Endodermal cell (in vitro differentiated cells): ENCODE data around the gene CMSS1. TPM values are rescaled to one million over a fixed set of nuclear protein-coding genes. Genes with fewer than 3 reads are reported as not detected.

ENCODE experiments used
- DNase-seq: peaks from one replicate; pipeline ENCODE4 v3.0.0-alpha.2; 2017
- H3K27ac ChIP-seq: 2 replicates; pipeline ENCODE4 v1.5.1; 2013; ENCODE audit warnings: mild to moderate bottlenecking, low read depth, low read length, moderate library complexity
- H3K27me3 ChIP-seq: 2 replicates; pipeline ENCODE4 v1.6.1; 2013; ENCODE audit warnings: mild to moderate bottlenecking, low read length, moderate library complexity; ENCODE audit not compliant: insufficient read depth, control insufficient read depth, poor library complexity, severe bottlenecking
- H3K36me3 ChIP-seq: 2 replicates; pipeline ENCODE4 v1.7.0; 2013; ENCODE audit warnings: mild to moderate bottlenecking, low read length, moderate library complexity; ENCODE audit not compliant: control insufficient read depth, insufficient read depth
- H3K4me1 ChIP-seq: one replicate; pipeline ENCODE4 v1.7.0; 2013; ENCODE audit warnings: low read length; ENCODE audit not compliant: control insufficient read depth, insufficient read depth
- H3K4me3 ChIP-seq: 2 replicates; pipeline ENCODE4 v1.5.1; 2013; ENCODE audit warnings: mild to moderate bottlenecking, low read length, moderate library complexity
- H3K9ac ChIP-seq: 2 replicates; pipeline ENCODE4 v1.6.1; 2013; ENCODE audit warnings: mild to moderate bottlenecking, low read length, moderate library complexity; ENCODE audit not compliant: poor library complexity, severe bottlenecking; ENCODE audit errors: extremely low read depth
- H3K9me3 ChIP-seq: 2 replicates; pipeline ENCODE4 v1.6.1; 2013; ENCODE audit warnings: mild to moderate bottlenecking, low read length, moderate library complexity; ENCODE audit not compliant: control insufficient read depth
- H3K27ac Mint-ChIP-seq: 2 replicates; pipeline ENCODE4 v1.8.0; 2020; ENCODE audit warnings: mixed read lengths
- H3K27me3 Mint-ChIP-seq: 2 replicates; pipeline ENCODE4 v1.8.0; 2021; ENCODE audit warnings: mild to moderate bottlenecking, mixed read lengths; ENCODE audit not compliant: insufficient read depth
- H3K36me3 Mint-ChIP-seq: 2 replicates; pipeline ENCODE4 v1.8.0; 2020; ENCODE audit warnings: low read depth, mixed read lengths
- H3K4me1 Mint-ChIP-seq: 2 replicates; pipeline ENCODE4 v1.8.0; 2020; ENCODE audit warnings: mixed read lengths
- H3K4me3 Mint-ChIP-seq: 2 replicates; pipeline ENCODE4 v1.8.0; 2020; ENCODE audit warnings: mild to moderate bottlenecking, moderate library complexity, mixed read lengths
- H3K9me3 Mint-ChIP-seq: 2 replicates; pipeline ENCODE4 v1.8.0; 2020; ENCODE audit warnings: mild to moderate bottlenecking, mixed read lengths
- WGBS, 2 experiments: methylation state at CpG; one replicate each; pipeline versions ENCODE4 v1.1.5 to v1.1.7; 2013; ENCODE audit warnings: missing lambda C conversion rate in 2 of 2, mixed read lengths in 1 of 2; ENCODE audit not compliant: insufficient coverage in 1 of 2, insufficient read length in 1 of 2; 5-methylcytosine and 5-hydroxymethylcytosine counted together
- total RNA-seq, 2 donors: library from RNA; stranded (reverse); fragmentation: NEBNext Ultra II Directional in 1 of 2; extraction: Animal tissue kit (Norgen Biotek cat#: 25700) in 1 of 2; gene quantifications; 2 replicates in 1 of 2; 3 replicates in 1 of 2; pipeline ENCODE4 v1.2.1, GENCODE V29; 2021
- TF ChIP-seq, protein P1 (sequence below): fragments of 200-600 bp; sonication (generic); conservative IDR thresholded peaks from 2 replicates; pipeline ENCODE4 v1.5.0; 2021; ENCODE audit warnings: antibody characterized with exemption, mild to moderate bottlenecking

CMSS1 gene
- total RNA-seq, 2 donors from 2014 or later, result 48.5 to 50.8 TPM

DNA sequence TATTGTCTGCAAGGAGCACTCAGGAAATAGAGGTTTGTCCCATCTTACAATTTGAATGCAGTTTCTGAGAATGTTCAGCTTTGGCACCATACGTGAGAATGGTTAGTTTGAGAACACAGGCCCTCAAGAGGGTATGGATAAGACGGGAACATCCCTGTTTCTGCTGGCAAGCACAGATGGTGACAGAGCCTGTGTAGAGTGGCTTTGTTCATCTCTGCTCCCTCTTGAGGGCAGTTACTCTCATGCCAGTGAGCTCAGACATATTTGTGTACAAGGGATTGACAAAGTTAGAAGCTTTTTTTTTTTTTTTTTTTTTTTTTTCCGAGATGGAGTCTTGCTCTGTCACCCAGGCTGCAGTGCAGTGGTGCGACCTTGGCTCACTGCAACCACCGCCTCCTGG lies 368.2 kb downstream of the CMSS1 start:
- 70 to 78% methylated on average over 2 to 5 of the region's 5 CpGs for WGBS, 2 experiments
- Mint-ChIP-seq H3K4me3 (no peak overlapping the region), H3K36me3 (peaks cover 4% of the 10 kb centered on the region), H3K27me3 (no peaks in the 10 kb centered on the region), H3K4me1 (no peaks in the 10 kb centered on the region), H3K27ac (no peak overlapping the region), H3K9me3 (peaks cover 6% of the 10 kb centered on the region)
- no peaks in the 10 kb centered on the region for H3K36me3 ChIP-seq
- peaks cover 13% of the 10 kb centered on the region for H3K9me3 ChIP-seq
- no peaks in the 10 kb centered on the region for H3K4me1 ChIP-seq
- TF ChIP-seq, protein P1, sequence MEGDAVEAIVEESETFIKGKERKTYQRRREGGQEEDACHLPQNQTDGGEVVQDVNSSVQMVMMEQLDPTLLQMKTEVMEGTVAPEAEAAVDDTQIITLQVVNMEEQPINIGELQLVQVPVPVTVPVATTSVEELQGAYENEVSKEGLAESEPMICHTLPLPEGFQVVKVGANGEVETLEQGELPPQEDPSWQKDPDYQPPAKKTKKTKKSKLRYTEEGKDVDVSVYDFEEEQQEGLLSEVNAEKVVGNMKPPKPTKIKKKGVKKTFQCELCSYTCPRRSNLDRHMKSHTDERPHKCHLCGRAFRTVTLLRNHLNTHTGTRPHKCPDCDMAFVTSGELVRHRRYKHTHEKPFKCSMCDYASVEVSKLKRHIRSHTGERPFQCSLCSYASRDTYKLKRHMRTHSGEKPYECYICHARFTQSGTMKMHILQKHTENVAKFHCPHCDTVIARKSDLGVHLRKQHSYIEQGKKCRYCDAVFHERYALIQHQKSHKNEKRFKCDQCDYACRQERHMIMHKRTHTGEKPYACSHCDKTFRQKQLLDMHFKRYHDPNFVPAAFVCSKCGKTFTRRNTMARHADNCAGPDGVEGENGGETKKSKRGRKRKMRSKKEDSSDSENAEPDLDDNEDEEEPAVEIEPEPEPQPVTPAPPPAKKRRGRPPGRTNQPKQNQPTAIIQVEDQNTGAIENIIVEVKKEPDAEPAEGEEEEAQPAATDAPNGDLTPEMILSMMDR, result no peak
- no peaks in the 10 kb centered on the region for H3K27me3 ChIP-seq
- H3K4me3 ChIP-seq, result no peak overlapping the region
- H3K27ac ChIP-seq, result no peak overlapping the region
- DNase-seq, result no peak
- no peak overlapping the region for H3K9ac ChIP-seq

DNA sequence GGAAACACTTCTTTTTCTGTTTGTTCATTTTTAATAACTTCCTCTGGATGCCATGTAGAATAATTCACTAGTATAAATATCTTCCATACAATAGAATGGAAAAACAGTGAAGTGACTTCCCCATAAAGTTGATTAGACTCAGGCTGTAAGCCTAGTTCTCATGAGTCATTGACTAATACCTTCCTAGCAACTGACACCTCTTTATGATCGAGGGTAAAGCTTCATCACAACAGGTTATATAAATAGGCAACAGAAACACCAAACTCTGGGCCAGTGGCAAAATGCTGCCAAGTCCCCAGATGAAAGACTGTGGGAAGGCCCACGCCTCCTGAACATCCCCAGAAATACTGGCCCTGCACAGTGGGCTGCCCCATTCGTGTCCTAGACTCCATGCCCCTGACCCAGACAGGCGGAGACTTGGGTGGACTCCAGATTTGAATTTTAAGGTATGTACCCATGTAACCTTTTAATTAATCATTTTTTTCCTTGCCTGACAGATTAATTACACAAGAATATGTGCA lies 371.8 kb downstream of the CMSS1 start:
- no peaks in the 10 kb centered on the region for H3K36me3 ChIP-seq
- WGBS, 2 experiments, result 95 to 100% methylated on average over 2 to 4 of the region's 4 CpGs
- no peaks in the 10 kb centered on the region for H3K4me1 ChIP-seq
- no peaks in the 10 kb centered on the region for H3K9me3 ChIP-seq
- H3K9ac ChIP-seq, result no peak overlapping the region
- no peak overlapping the region for H3K4me3 ChIP-seq
- Mint-ChIP-seq H3K4me3 (no peak overlapping the region), H3K36me3 (no peaks in the 10 kb centered on the region), H3K9me3 (no peaks in the 10 kb centered on the region), H3K27me3 (no peaks in the 10 kb centered on the region), H3K27ac (no peak overlapping the region), H3K4me1 (no peaks in the 10 kb centered on the region)
- TF ChIP-seq, protein P1, result no peak
- H3K27ac ChIP-seq, result no peak overlapping the region
- DNase-seq, result no peak
- H3K27me3 ChIP-seq, result no peaks in the 10 kb centered on the region

DNA sequence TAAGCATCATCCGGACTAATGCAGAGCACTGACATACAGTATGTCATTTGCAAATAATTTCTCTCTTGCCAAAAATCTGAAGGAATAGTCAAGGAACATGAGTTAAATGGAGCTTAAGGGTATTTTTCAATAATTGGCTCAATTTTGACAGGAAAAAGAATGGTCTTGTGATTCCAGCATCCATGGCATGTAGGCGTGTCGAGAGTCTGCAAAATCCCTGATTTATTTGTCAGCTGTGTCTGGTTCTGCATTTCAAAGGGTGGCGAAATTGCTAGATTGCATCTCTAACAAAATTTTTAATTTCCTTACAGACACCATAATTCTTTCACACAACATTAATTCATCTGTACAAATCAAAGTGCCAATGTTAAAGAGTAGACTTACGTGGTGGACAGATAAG lies 377.7 kb downstream of the CMSS1 start:
- no peaks in the 10 kb centered on the region for H3K4me1 ChIP-seq
- H3K4me3 Mint-ChIP-seq, result no peak overlapping the region
- peaks cover 6% of the 10 kb centered on the region for H3K9me3 Mint-ChIP-seq
- H3K9ac ChIP-seq, result no peak overlapping the region
- no peaks in the 10 kb centered on the region for H3K36me3 ChIP-seq
- DNase-seq, result no peak
- H3K4me3 ChIP-seq, result no peak overlapping the region
- no peaks in the 10 kb centered on the region for H3K36me3 Mint-ChIP-seq
- H3K27ac ChIP-seq, result no peak overlapping the region
- no peaks in the 10 kb centered on the region for H3K27me3 ChIP-seq
- H3K27me3 Mint-ChIP-seq, result no peaks in the 10 kb centered on the region
- TF ChIP-seq, protein P1, result no peak
- H3K4me1 Mint-ChIP-seq, result no peaks in the 10 kb centered on the region
- no peak overlapping the region for H3K27ac Mint-ChIP-seq
- no peaks in the 10 kb centered on the region for H3K9me3 ChIP-seq
- WGBS, 2 experiments, result 89 to 97% methylated on average over 4 to 5 of the region's 5 CpGs
